Ishikawa (cell line): ENCODE results near the gene PRR5.

ENCODE experiments used
- CEBPB ChIP-seq: IDR thresholded peaks from 2 replicates; pipeline ENCODE4 v1.6.1; 2012
- CREB1 ChIP-seq: IDR thresholded peaks from 2 replicates; pipeline ENCODE4 v1.6.1; 2012; ENCODE audit warnings: low read depth
- EP300 ChIP-seq: IDR thresholded peaks from 2 replicates; pipeline ENCODE4 v1.6.1; 2012; ENCODE audit warnings: borderline replicate concordance
- FOXM1 ChIP-seq: IDR thresholded peaks from 2 replicates; pipeline ENCODE4 v1.6.1; 2012; ENCODE audit warnings: low read depth, borderline replicate concordance
- MAX ChIP-seq: IDR thresholded peaks from 2 replicates; pipeline ENCODE4 v1.6.1; 2012
- NFIC ChIP-seq: IDR thresholded peaks from 2 replicates; pipeline ENCODE4 v1.6.1; 2012
- RAD21 ChIP-seq: IDR thresholded peaks from 2 replicates; pipeline ENCODE4 v1.6.1; 2012; ENCODE audit warnings: low read depth
- REST ChIP-seq: IDR thresholded peaks from 2 replicates; pipeline ENCODE4 v1.6.1; 2012; ENCODE audit warnings: low read depth, mild to moderate bottlenecking
- TAF1 ChIP-seq: IDR thresholded peaks from 2 replicates; pipeline ENCODE4 v1.6.1; 2012; ENCODE audit warnings: low read depth, mild to moderate bottlenecking
- TEAD4 ChIP-seq: IDR thresholded peaks from 2 replicates; pipeline ENCODE4 v1.6.1; 2012
- YY1 ChIP-seq: IDR thresholded peaks from 2 replicates; pipeline ENCODE4 v1.6.1; 2012; ENCODE audit warnings: low read depth
- TF ChIP-seq, protein P1 (sequence below): IDR thresholded peaks from 2 replicates; pipeline ENCODE4 v1.6.1; 2012

PRR5 gene

GRCh38 chr22:44727709-44728108 lies 25.7 kb downstream of the PRR5 start:
- TF ChIP-seq FOXM1 (no peak), EP300 (no peak)

DNA sequence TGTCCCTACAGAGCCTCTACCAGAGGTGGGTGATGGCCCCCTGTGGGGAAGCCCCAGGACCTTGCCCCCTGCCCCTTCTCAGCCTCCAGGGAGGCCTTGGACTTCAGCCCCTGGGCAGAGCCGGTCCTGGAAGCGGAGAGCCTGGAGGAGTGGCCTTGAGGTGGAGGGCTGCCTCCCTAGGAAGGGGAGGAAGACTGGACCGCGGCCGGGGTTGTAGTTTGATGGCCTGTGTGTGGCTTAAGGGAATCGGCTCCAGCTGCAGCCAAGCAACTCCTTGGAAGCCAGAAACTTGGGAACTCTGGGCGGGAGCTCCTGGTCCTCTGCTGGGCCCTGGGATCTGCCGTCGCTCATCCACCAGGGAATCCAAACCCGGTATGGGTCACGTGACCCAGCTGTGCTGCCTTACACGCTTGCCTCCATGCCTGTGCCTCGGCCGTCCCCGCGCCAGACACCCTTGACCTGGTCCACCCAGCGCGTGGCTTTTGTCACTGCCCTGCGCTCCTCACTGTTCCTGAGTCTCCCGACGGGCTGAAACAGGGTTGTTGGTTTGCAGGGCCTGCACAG lies 26.8 kb downstream of the PRR5 start:
- no peak for TF ChIP-seq REST
- TF ChIP-seq CEBPB: no peak
- no peak for TF ChIP-seq YY1

DNA sequence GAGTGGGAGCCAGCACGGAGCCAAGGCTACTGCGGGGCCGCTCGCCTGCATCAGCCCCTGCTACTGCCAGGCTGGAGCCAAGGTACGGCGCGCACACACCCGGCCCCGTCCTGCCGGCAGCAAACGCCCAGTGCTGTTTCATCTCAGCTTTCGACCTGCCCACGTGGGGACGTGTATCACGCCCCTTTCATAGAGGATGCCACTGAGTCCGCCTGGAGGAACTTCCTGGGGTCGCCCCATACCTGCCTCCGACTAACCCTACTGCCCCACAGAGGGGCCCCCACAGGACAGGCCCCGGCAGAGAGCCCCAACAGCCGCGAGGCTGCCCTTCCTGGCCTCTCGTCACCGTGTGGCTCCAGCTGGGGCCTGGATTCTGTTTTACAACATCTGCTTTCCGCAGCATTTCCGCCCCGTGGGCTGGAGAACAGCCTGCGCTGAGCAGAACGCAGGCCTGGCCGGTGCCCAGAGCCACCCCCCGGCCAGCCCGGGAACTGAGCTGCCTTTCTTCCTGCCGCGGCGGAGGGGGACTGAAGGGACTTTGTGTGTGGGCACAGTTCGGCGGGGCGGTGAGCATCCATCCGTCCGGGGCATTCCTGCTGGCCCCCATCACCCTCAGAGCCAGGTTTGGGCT lies 27.5 kb downstream of the PRR5 start:
- no peak for TF ChIP-seq MAX
- TF ChIP-seq REST: no peak

DNA sequence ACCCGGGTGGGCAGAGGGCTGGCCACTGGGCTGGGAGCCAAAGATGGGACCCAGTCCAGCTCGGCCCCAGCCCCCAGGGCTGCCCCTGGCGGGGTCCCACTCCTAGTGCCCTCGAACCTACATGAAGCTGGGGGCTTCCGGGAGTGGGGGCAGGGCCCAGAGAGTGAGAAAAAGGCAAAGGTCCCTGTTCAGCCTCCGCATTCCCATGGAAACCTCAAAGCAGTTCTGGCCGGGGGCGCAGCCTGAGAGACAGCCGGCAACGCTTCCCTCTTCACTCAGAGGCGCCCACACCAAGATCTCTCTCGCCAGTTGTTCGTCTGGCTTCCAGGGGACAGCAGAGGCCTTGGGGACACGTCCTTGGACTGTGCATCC lies 28.0 kb downstream of the PRR5 start:
- no peak for TF ChIP-seq MAX
- no peak for TF ChIP-seq TEAD4

GRCh38 chr22:44730490-44731356 lies 28.7 kb downstream of the PRR5 start:
- TF ChIP-seq MAX (no peak), CEBPB (no peak), RAD21 (no peak), TEAD4 (no peak), TAF1 (no peak), CREB1 (no peak), EP300 (no peak), YY1 (no peak)

DNA sequence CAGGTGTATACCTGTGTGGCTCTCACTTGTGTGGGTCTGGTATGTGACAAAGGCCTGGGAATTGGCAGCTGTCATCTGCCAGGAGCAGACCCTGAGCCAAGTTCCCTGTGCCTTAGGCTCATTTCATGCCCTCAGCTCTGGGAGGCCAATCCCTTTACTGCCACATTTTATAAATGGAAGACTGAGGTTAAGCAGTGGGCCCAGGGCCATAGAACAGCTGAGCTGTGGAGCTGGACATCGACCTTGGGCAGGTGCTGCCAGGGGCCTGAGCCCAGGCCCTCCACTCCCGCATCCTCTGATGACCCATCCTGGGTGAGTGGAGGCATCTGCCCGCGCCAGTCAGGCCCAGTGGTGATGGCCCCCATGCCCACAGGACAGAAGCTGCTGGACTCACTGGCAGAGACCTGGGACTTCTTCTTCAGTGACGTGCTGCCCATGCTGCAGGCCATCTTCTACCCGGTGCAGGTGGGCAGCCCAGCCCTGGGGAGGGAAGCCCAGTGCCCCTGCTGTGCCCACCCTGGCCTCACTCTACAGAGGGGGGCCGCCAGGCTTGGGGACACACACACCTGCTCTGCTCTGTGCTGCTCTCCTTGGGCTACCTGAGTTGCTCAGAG lies 29.5 kb downstream of the PRR5 start:
- TF ChIP-seq MAX: no peak
- TF ChIP-seq, protein P1, sequence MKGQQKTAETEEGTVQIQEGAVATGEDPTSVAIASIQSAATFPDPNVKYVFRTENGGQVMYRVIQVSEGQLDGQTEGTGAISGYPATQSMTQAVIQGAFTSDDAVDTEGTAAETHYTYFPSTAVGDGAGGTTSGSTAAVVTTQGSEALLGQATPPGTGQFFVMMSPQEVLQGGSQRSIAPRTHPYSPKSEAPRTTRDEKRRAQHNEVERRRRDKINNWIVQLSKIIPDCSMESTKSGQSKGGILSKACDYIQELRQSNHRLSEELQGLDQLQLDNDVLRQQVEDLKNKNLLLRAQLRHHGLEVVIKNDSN: no peak
- no peak for TF ChIP-seq NFIC

GRCh38 chr22:44732017-44732561 lies 30.1 kb downstream of the PRR5 start:
- no peak for TF ChIP-seq CEBPB

DNA sequence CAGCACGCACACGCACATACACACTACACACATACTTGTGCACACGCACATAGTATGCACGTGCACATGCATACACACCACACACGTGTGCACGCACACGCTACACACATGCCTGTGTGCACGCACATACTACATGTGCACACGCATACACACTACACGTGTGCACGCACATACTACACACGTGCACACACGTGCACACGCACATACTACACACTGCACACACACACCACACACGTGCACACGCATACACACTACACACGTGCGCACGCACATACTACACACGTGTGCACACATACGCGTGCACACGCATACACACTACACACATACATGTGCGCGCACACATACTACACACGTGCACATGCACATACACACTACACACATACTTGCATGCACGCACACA lies 30.7 kb downstream of the PRR5 start:
- no peak for TF ChIP-seq YY1
- no peak for TF ChIP-seq CEBPB
- TF ChIP-seq MAX: no peak
